Esophagus (tissue), 2 donors: ENCODE measurements around the gene GCAT. TPM values are rescaled to one million over a fixed set of nuclear protein-coding genes. Genes with fewer than 3 reads are reported as not detected.

Experiments
- polyA plus RNA-seq, 2 donors: library from polyadenylated mRNA; stranded (reverse); fragments of 200-250 nt; gene quantifications; one replicate each; pipeline ENCODE4 v1.2.3, GENCODE V29; 2013
- donor health status: healthy with polysubstance abuse.
- donor health status: Bipolar disorder and iron deficiency.

Gene GCAT
- polyA plus RNA-seq, 2 donors, result 20.1 to 31.8 TPM

Other genes starting within 250 kb of the GCAT start
- 10 to 100 TPM; 50.1 to 64.3 TPM for gene CDC42EP1, start 247.5 kb upstream of the GCAT start, polyA plus RNA-seq
- 1 to 10 TPM in 1 of 2 donors, under 1 TPM in 1; 0.20 to 1.3 TPM for gene LGALS2, start 227.8 kb upstream of the GCAT start, polyA plus RNA-seq
- gene GGA1, start 199.1 kb upstream of the GCAT start, polyA plus RNA-seq, result 10 to 100 TPM; 34.2 to 55.6 TPM
- gene SH3BP1, start 168.3 kb upstream of the GCAT start, polyA plus RNA-seq, result 10 to 100 TPM; 39.8 to 42.0 TPM
- gene PDXP, start 149.2 kb upstream of the GCAT start, polyA plus RNA-seq, result 1 to 10 TPM; 1.4 to 2.2 TPM
- gene LGALS1, start 132.3 kb upstream of the GCAT start, polyA plus RNA-seq, result 100 to 1,000 TPM; 160 to 194 TPM
- 10 to 100 TPM; 35.2 to 43.3 TPM for gene NOL12, start 121.6 kb upstream of the GCAT start, polyA plus RNA-seq
- 10 to 100 TPM; 57.8 to 63.8 TPM for gene TRIOBP, start 110.9 kb upstream of the GCAT start, polyA plus RNA-seq
- gene GALR3, start 15.4 kb downstream of the GCAT start, polyA plus RNA-seq, result under 1 TPM in 1 of 2 donors, not detected in 1; 0.02 TPM
- 10 to 100 TPM; 15.2 to 18.7 TPM for gene ANKRD54, start 36.4 kb downstream of the GCAT start, polyA plus RNA-seq
- gene EIF3L, start 41.5 kb downstream of the GCAT start, polyA plus RNA-seq, result 100 to 1,000 TPM; 113 to 265 TPM
- 10 to 100 TPM; 41.7 to 44.1 TPM for gene MICALL1, start 98.4 kb downstream of the GCAT start, polyA plus RNA-seq
- gene C22orf23, start 145.7 kb downstream of the GCAT start, polyA plus RNA-seq, result under 1 TPM; 0.16 to 0.39 TPM
- 100 to 1,000 TPM in 1 of 2 donors, 10 to 100 TPM in 1; 84.8 to 114 TPM for gene POLR2F, start 145.8 kb downstream of the GCAT start, polyA plus RNA-seq
- gene SOX10, start 176.6 kb downstream of the GCAT start, polyA plus RNA-seq, result under 1 TPM; 0.63 to 0.99 TPM
- gene PICK1, start 249.5 kb downstream of the GCAT start, polyA plus RNA-seq, result 10 to 100 TPM; 25.3 to 25.6 TPM